ENCODE measurements around the gene MYRFL.
"Not testable (repeated sequence)": the region's sequence is repeated elsewhere in the genome, so short reads cannot be mapped to it uniquely, and the experiment has no call there.

Gene MYRFL

DNA sequence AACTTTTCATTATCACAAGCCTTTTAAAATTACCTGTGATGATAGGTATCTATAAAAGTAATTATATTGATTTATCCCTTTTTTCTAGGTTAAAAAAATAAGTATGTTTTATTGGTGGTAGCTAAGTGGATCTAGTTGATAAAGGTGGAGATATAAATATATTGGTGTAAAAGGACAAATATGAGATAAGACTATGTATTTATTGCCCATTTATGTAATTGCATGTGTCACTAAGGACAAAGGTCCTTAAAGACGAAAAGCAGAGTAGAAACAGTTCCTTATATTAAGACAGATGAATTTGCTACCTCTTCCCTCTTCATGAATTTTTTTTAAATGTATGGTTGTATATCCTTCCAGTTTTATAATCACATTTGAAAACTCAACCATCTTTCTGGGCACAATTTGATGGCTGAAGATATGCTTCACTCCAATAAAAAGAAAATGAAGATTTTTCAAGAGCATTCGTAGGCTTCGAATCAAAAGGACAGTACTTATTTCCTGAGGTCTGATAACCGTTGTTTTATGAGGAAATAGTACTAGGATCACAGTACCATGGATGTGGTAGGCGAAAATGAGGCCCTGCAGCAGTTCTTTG lies at the start of gene MYRFL:
TSS of gene MYRFL (plus strand) at position 262 of the 595 bp plus-strand sequence. CDS start at position 553, 291 bp downstream.
- DNase-seq (ENCODE audit: low read depth), result no peak

DNA sequence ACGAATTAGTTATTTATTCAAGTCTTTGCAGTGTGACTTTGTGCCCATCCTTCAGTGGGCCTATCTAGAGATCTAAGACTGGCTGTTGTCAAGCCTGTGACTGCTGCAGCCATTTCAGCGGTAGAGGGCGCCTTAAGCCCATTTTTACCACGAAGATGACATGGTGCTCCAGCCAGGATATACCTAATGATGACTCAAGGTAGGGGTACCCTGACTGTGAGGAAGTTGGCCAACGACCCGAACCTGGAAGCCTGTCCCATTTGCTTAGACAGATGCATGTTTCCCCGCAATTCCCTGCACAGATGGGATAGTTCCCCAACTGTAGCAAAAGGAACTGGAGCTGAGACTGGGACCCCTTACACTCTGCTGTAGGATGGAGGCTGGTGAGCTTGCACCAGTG lies 45.1 kb upstream of the MYRFL start:
- DNase-seq (ENCODE audit: low read depth), result no peak

DNA sequence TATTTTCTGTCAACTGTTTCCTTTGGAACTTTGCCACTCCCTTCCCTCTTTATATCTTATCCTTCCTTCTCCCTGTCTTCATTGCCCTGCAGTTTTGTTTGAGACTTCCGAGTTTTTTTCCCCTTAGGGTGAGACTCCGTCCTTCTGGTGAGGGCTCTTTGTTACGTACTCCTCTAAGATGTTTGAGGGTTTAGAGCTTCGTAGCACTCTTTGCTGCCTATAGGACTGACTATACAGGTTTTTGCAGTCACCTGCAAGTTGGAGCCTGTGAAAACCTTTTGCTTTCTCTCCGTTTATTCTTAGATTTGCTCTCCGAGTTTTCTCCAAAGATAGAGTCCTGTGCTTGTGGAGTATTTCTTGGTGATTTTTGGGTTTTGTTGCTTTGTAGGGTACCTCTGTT lies 41.7 kb upstream of the MYRFL start:
- no peak for DNase-seq (ENCODE audit: low read depth)

DNA sequence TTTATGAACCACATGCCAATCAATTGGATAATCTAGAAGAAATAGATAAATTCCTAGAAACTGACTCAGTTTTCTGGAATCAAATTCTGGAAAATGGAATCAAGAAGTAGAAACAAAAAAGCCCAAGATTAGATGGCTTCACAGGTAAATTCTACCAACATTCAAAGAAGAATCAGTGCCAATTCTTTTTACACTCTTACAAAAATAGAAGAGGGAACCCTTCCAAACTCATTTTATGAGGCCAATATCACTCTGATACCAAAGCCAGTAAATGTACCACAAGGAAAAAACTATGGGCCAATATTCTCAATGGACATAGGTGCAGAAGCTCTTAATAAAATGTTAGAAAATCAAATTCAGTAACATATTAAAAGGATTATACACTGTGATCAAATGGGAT lies 35.7 kb upstream of the MYRFL start:
- no peak for DNase-seq (ENCODE audit: low read depth)

DNA sequence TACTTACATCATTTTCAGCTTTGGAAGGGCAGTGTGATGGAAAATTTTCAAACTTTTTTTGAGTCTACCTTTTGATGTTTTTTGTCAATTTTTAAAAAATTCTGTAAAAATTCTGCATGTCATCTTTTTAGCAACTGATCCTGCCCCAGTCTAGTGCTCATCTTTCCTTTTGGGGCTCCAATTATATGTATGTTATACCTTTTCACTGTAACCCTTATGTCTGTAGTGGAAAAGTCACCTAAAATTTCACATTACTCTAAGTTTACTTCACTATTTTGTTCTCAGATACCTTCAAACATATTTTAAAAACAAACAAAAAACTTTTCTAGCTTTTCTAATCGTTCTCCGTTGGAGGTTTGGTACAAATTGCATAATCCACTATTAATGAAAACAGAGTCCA lies 32.5 kb upstream of the MYRFL start:
- no peak for DNase-seq (ENCODE audit: low read depth)

DNA sequence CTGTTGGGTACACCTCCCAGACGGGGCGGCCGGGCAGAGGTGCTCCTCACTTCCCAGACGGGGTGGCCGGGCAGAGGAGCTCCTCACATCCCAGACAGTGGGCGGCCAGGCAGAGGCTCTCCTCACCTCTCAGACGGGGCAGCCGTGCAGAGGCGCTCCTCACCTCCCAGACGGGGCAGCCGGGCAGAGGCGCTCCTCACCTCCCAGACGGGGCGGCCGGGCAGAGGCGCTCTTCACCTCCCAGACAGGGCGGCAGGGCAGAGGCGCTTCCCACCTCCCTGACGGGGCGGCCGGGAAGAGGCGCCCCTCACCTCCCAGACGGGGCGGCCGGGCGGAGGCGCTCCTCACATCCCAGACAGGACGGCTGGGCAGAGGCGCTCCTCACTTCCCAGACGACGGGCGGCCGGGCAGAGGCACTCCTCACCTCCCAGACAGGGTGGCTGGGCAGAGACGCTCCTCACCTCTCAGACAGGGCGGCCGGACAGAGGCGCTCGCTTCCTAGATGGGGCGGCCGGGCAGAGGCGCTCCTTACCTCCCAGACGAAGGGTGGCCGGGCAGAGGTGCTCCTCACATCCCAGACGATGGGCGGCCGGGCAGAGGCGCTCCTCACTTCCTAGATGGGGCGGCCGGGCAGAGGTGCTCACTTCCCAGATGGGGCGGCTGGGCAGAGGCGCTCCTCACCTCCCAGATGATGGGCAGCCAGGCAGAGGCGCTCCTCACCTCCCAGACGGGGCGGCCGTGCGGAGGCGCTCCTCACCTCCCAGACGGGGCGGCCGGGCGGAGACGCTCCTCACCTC lies 17.7 kb upstream of the MYRFL start:
- DNase-seq (ENCODE audit: low read depth), result not testable (repeated sequence)

DNA sequence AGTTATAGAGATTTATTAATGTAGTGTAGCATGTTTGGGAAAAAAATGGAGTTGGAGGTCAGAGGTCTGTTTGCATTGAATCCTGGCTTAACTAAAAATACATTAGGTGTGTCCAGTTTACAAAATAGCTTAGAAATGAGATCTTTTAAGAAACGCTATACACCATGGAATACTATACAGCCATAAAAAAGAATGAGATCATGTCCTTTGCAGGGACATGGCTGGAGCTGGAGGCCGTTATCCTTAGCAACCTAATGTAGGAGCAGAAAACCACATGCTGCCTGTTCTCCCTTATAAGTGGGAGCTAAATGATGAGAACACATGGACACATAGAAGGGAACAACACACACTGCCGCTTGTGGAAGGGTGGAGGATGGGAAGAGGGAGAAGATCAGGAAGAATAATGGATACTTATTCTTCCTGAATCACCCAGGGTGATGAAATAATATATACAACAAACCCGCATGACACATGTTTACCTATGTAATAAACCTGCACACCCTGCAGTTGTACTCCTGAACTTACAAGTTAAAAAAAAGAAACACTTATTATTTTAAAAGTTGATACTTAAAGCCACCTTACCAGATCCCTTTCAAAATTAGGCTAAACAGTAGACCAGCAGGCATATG lies 14.0 kb upstream of the MYRFL start:
- no peak for DNase-seq (ENCODE audit: low read depth)

DNA sequence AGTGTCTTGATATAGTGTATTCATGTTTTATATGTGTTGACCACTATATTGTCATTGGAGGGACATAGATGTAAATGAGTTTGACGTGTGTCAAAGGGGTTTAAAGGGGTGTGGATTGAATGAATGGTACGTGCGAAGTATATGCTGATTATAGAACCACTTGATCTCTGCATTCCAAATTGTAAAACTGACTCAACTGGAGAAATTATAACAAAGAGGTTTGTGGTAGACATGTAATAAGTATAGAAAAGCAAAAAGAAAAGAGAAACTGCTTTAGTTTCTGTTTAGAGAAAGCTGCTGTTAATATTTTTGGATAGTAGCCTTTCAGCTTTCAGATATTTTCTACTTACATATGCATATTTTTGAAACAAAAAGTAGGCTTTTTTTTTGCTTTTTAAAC lies 8.9 kb upstream of the MYRFL start:
- DNase-seq (ENCODE audit: low read depth), result no peak

DNA sequence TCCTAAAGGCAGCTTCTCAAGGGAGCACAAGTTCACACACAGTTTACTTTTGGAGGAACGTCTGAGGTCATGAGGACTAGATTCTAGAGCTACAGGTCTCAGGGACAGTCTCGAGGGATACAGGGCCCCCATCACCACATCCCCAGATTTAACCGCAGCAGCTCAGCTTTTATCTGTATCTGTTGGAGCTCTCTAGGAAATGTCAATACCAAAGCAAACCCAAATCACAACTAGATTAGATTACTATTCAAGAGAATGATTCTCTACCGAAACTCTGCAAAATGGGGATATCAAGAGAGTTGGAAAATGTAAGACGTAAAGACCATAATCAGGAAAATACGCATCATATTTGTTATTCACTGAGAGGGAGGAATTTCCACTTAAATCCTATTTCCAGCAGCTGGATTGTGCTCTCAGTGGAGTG lies 4.0 kb upstream of the MYRFL start:
- no peak for DNase-seq (ENCODE audit: low read depth)

DNA sequence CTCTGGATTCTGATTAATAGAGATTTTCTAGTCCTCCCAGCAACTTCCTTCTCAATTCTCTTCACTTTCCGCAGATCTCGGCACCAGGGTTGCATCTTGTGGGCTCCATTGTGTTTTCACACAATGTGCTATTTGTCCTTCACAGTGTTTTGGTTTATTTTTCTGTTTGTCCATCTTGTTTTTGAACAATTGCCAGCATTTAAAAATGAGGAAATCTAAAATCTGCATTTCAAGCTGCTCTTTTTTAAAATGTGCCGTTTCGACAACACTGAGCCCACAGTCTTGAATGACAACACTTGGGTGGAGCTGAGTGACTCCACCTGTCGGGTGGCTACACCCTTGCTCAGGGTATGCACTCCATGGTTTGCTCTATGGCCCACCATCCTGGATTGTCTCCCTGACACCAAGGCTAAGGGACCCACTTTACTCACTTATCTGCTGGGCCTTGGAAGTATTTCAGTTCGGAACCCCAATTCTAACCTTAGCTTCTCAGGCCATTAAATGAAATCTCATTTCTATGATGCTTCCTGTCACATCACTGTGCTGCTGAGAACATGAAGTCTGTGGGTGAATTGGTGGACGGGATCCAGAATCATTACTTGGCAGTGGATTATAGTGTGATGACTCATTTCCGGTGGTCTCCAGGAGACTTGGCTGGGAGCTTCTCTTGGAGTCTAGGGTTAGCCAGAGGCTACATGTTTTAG lies 3.4 kb upstream of the MYRFL start:
- no peak for DNase-seq (ENCODE audit: low read depth)

DNA sequence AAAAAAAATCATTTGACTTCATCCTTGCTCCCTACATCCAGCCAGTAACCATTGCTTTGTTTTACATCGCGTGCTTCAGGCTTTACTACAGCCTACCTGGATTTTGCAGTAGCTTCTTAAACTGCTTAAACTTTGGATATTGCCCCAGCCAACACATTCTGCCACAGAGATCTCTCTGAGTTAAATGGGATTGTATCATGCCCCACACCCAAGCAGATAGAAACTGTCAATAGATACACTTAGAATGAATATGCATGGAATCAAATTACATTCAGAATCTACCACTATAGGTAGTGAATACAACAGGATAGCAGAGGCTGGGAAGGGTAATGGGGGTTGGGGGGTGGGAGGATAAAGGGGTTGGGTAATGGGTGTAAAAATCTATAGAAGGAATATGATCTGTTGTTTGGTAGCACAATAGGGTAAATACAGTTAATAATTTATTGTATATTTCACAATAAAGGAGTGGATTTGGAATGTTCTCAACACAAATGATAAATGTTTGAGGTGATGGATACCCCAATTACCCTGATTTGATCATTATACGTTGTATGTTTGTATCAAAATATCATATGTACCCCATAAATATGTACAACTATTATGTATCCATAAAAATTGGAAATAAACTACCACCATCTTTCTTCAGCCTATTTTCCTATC lies 2.7 kb upstream of the MYRFL start:
- DNase-seq (ENCODE audit: low read depth), result no peak

DNA sequence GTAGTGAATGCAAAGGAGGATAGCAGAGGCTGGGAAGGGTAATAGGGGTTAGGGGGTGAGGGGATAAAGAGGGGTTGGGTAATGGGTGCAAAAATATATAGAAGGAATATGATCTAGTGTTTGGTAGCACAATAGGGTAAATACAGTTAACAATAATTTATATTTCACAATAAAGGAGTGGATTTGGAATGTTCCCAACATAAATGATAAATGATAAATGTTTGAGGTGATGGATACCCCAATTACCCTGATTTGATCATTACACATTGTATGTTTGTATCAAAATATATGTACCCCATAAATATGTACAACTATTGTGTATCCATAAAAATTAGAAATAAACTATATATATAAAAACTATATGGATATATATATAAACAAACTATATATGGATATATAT lies 999 bp upstream of the MYRFL start:
- DNase-seq (ENCODE audit: low read depth), result no peak

DNA sequence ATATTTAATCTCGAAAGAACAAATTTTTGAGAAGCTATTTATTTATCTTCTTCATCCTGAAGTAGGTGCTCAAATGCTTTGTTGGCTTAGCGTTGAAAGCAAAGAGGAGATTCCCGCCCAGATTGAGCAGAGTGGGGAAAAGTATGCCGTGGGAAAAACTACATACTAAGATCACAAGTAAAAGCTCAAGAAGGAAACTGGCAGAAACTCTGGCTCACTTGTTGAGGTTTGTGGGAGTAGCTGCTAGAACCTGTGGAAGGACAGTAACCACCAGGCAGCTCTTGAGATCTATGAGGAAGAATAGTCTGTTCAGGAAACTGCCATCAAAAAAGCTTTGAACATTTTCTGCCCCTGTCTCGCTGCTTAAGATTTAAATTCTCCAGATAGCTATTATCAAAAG lies 3.9 kb downstream of the MYRFL start:
- DNase-seq (ENCODE audit: low read depth), result no peak

DNA sequence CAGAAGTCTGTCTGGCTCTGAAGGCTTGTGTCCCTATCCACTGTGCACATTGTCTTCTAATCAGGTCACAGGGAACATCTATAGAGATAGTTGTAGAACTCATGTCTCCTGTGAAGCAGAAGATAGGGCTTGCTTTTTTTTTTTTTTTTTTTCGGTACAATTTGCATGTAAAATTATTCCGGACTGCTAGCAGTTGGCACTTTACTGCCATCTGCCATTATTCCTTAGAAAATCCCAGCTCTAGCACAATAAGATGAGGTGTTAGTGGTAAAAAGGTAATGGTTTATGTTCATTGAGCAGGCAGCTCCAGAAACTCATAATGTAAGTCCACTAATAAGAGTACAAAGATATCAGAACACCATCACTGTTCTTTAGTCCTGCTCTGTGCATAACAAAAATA lies 8.7 kb downstream of the MYRFL start:
- no peak for DNase-seq (ENCODE audit: low read depth)

DNA sequence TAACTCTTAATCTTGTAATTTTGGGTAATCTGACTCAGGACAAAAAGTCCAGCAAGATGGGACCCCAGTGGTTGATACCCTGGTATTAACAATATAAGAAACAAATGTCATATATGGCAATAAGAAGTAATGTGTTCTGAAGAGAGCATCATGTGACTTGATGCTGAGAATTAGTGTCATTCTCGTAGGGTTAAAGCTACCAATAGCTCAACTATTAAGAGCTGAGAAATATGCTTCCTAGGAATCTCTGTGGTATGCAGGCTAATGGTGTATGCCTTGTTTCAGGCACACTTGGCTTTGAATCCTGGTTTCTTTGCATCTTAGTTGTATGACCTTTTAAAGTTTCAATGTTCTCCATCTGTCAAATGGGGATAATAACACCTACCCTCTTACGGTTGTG lies 9.1 kb downstream of the MYRFL start:
- DNase-seq (ENCODE audit: low read depth), result no peak

DNA sequence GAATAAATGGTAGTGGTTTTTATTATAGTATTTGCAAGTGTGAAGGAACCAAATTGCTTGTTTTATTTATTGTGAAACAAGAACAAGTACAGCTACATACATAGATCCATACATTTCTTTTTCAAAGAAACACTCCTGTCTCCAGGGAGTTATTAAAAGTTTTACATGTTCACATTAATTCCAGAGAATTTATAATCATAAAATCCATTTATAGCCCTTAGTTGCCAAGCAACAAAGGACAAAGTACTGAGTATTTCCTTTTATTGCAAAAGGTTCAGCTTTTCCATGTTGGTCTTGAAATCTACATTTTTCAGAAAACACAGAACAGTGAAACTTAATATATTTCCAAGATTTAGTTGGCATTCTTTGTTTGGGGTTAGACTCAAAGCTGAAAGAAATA lies 9.5 kb downstream of the MYRFL start:
- DNase-seq (ENCODE audit: low read depth), result no peak

DNA sequence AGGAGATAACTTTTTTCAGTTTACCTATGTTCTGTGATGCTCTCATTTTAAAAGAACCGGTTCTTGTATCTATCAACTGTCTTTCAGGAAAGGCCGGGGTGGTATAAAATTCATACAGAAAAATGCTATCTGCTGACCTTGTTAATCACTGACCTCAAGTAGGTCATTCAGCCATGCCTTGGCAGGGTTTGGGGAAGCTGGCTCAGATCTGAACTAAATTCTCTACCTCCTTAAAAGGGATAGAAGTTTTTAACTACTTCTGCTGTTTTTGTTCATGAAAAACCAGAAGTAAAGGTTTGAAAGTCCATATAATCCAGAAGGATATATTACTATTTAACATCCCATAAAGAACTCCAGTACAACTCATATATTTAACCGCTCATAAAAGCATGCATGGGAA lies 10.1 kb downstream of the MYRFL start:
- no peak for DNase-seq (ENCODE audit: low read depth)

DNA sequence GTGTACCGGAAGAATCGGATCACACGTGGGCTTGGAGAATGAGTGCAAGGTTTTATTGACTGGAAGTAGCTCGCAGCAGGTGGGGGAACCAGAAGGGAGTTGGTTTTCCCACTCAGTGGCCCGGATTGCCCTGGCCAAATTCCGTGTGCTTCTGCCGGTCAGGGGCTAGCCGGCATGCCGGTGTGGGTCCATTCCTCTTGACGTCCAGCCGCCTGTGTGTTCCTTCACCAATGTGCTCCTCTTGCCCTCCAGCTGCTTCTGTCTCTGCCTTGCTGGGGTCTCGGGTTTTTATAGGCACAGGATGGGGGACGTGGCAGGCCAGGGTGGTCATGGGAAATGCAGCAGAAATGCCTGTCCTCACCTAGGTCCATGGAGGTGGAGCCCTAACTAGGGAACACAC lies 11.0 kb downstream of the MYRFL start:
- DNase-seq (ENCODE audit: low read depth), result no peak

DNA sequence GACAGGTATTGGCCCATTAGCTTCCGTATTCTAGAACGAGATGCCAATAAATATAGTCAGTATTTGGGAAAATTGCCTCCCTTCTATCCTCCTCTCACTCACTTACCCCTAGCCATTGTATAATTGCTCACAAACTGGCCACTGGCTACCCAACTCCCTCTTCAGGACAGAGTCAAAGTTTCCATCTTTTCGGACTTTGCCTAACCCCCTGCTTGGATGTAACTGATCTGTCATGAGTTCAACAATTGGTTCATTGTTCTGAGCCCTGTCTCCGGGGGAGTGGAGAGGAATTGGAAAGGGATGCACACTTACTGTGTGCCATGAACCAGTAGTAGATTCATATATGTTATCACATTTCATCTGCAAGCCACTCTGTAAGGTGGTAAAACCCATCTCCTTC lies 12.2 kb downstream of the MYRFL start:
- no peak for DNase-seq (ENCODE audit: low read depth)

DNA sequence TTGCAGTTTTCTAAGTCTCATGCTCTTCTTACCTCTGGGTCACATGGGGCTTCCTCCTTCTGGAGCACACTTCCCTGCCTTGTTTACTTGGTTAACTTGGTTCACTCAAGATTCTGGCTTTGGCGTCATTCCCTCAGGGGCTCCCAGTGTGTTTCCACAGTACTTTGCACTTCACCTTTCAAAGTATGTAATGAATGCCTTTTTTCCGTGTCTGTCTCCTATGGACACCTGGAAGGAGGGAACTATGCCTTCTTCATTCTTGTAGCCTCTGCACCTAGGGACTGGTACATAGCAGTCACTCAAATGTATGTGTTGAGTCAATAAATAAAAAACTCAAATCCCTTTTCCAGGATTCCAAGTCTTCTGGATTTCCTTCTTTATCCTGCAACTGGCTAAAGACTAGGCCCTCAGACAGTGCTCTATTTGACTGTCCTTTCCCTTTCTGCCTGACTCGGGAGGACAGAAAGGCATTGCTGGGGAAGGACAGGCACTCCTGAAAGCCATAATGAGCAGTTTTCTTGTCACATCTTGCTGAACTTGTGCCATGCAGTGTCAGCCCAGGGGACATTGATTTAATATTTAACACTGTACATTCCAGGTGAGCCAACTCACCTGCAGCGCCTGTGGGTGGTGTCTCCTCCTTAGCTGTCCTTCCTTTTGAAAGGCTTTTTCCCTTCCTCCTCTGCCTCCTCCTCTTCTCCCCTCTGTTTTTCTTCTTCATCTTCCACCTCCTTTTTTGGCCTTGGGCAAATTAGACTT lies 12.8 kb downstream of the MYRFL start:
- DNase-seq (ENCODE audit: low read depth), result no peak

DNA sequence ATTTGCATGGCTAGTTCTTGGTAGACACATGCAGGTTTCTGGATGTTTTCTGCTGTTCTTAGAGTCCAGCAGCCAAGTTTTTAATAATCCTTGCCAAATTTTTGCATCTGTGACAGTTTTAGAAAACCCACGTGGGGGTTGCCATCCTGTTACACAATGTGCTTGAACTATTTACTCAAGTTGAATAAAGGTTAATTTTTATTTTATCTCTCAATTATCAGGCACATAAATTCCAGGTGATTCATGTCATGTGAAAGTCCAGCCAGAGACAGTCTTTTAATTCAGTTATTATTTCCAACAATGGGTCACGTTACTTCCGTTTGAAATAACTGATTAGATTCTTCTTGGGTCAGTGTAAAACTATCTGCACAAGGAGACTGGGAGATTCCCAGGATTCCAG lies 15.7 kb downstream of the MYRFL start:
- DNase-seq (ENCODE audit: low read depth), result no peak

DNA sequence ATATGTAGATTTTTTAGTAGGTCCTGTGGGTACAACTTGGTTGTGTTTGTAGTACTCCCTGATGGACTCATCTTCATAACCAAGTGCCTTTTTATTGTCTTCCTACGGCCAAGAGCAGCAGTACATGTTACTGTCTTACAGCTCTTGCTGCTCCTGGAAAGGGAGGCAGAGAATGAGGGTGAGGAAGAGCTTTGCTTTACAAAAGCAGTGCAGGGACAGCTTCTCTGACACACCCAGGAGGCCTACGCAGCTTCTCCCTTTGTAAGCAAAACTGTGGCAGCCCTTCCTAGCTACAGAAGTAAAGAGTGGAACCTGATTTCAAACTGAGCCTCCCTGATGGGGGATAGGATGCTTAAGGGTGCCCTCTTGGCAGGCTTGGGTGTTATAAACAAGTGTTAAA lies 18.6 kb downstream of the MYRFL start:
- DNase-seq (ENCODE audit: low read depth), result no peak

Data from T-helper 22 cell (primary cell).